Mesothelial cell of epicardium (in vitro differentiated cells): ENCODE data around the gene NUB1. TPM values are rescaled to one million over a fixed set of nuclear protein-coding genes. Genes with fewer than 3 reads are reported as not detected.

Source experiments
- DNase-seq, 2 experiments: peaks; one replicate each; pipeline ENCODE4 v3.0.0; 2021; ENCODE audit warnings: low spot score in 2 of 2; ENCODE audit not compliant: unreplicated experiment in 2 of 2
- H3K27ac Mint-ChIP-seq: 2 replicates; pipeline ENCODE4 v1.8.0; 2021; ENCODE audit warnings: mixed read lengths
- H3K27me3 Mint-ChIP-seq: 2 replicates; pipeline ENCODE4 v1.8.0; 2021; ENCODE audit warnings: low read depth, mixed read lengths
- H3K36me3 Mint-ChIP-seq: 2 replicates; pipeline ENCODE4 v1.8.0; 2021; ENCODE audit warnings: mixed read lengths
- H3K4me1 Mint-ChIP-seq: 2 replicates; pipeline ENCODE4 v1.8.0; 2021; ENCODE audit warnings: mixed read lengths
- H3K4me3 Mint-ChIP-seq: 2 replicates; pipeline ENCODE4 v1.8.0; 2021; ENCODE audit warnings: mild to moderate bottlenecking, moderate library complexity, mixed read lengths
- H3K9me3 Mint-ChIP-seq: 2 replicates; pipeline ENCODE4 v1.8.0; 2021; ENCODE audit warnings: mixed read lengths
- CTCF ChIP-seq: fragments of 200-600 bp; sonication (generic); IDR thresholded peaks from one replicate; pipeline ENCODE4 v1.5.0; 2021; ENCODE audit warnings: antibody characterized with exemption; ENCODE audit not compliant: unreplicated experiment
- total RNA-seq: library from RNA; stranded (reverse); gene quantifications from 3 replicates; pipeline ENCODE4 v1.2.1, GENCODE V29; 2021

NUB1 gene
- total RNA-seq, 1 donor from 2014 or later: 52.3 TPM

GRCh38 chr7:151404216-151405011, 62.8 kb downstream of the NUB1 start:
- peaks cover 72% of the 10 kb centered on the region for H3K4me1 Mint-ChIP-seq
- no peak for TF ChIP-seq CTCF
- no peaks in the 10 kb centered on the region for H3K27me3 Mint-ChIP-seq
- H3K27ac Mint-ChIP-seq: peak overlapping the region; percentile 88
- peaks cover 3% of the 10 kb centered on the region for H3K36me3 Mint-ChIP-seq
- no peak for DNase-seq
- H3K9me3 Mint-ChIP-seq: no peaks in the 10 kb centered on the region
- peak overlapping the region; percentile 22 for H3K4me3 Mint-ChIP-seq

GRCh38 chr7:151405056-151405455, 63.4 kb downstream of the NUB1 start:
- H3K27ac Mint-ChIP-seq: peak overlapping the region; percentile 88
- peaks cover 70% of the 10 kb centered on the region for H3K4me1 Mint-ChIP-seq
- no peak for DNase-seq
- peaks cover 3% of the 10 kb centered on the region for H3K36me3 Mint-ChIP-seq
- H3K27me3 Mint-ChIP-seq: no peaks in the 10 kb centered on the region
- H3K9me3 Mint-ChIP-seq: no peaks in the 10 kb centered on the region
- H3K4me3 Mint-ChIP-seq: no peak overlapping the region
- TF ChIP-seq CTCF: no peak

GRCh38 chr7:151405588-151405987, 64.0 kb downstream of the NUB1 start:
- TF ChIP-seq CTCF: no peak
- H3K27me3 Mint-ChIP-seq: no peaks in the 10 kb centered on the region
- no peak for DNase-seq
- H3K4me3 Mint-ChIP-seq: peak overlapping the region; percentile 40
- H3K9me3 Mint-ChIP-seq: no peaks in the 10 kb centered on the region
- peaks cover 68% of the 10 kb centered on the region for H3K4me1 Mint-ChIP-seq
- peak overlapping the region; percentile 88 for H3K27ac Mint-ChIP-seq
- peaks cover 3% of the 10 kb centered on the region for H3K36me3 Mint-ChIP-seq

- H3K27me3 Mint-ChIP-seq: no peaks in the 10 kb centered on the region
- TF ChIP-seq CTCF: no peak
- peak overlapping the region; percentile 91 for H3K4me3 Mint-ChIP-seq
- peaks cover 3% of the 10 kb centered on the region for H3K36me3 Mint-ChIP-seq
- H3K9me3 Mint-ChIP-seq: no peaks in the 10 kb centered on the region
- DNase-seq: no peak
- peaks cover 68% of the 10 kb centered on the region for H3K4me1 Mint-ChIP-seq
- peak overlapping the region; percentile 88 for H3K27ac Mint-ChIP-seq
These were observed 64.7 kb downstream of the NUB1 start for GRCh38 chr7:151406051-151406875.

GRCh38 chr7:151406886-151407583, 65.4 kb downstream of the NUB1 start:
- TF ChIP-seq CTCF: no peak
- DNase-seq: no peak
- peak overlapping the region; percentile 91 for H3K4me3 Mint-ChIP-seq
- H3K9me3 Mint-ChIP-seq: no peaks in the 10 kb centered on the region
- H3K27ac Mint-ChIP-seq: peak overlapping the region; percentile 88
- peaks cover under 1% of the 10 kb centered on the region for H3K36me3 Mint-ChIP-seq
- no peaks in the 10 kb centered on the region for H3K27me3 Mint-ChIP-seq
- peaks cover 72% of the 10 kb centered on the region for H3K4me1 Mint-ChIP-seq
